Natural killer cell (primary cell): ENCODE data around the gene CEP128. TPM values are rescaled to one million over a fixed set of nuclear protein-coding genes. Genes with fewer than 3 reads are reported as not detected.

ENCODE experiments used
- ATAC-seq, 3 donors: fragments of 150-1000 bp in 2 of 3; fragments of 200-7000 bp in 1 of 3; cut with Tn5 transposase; 1 replicate in 1 of 3; 2 replicates in 2 of 3; pipeline ENCODE4 v1.10.0; 2021; ENCODE audit warnings: mild to moderate bottlenecking in 2 of 3, moderate library complexity in 2 of 3
- DNase-seq, 2 donors: peaks; one replicate each; pipeline versions ENCODE4 v3.0.0 to v3.0.0-alpha.2; 2013 to 2021; ENCODE audit warnings: mixed read lengths in 1 of 2
- H3K27ac ChIP-seq: one replicate; pipeline ENCODE4 v1.5.1; 2013; ENCODE audit warnings: mild to moderate bottlenecking, low read length
- H3K27me3 ChIP-seq: one replicate; pipeline ENCODE4 v1.6.1; 2013; ENCODE audit warnings: low read length; ENCODE audit not compliant: control insufficient read depth, insufficient read depth
- H3K36me3 ChIP-seq: one replicate; pipeline ENCODE4 v1.6.1; 2013; ENCODE audit warnings: low read length; ENCODE audit not compliant: control insufficient read depth, insufficient read depth
- H3K4me1 ChIP-seq: one replicate; pipeline ENCODE4 v1.6.1; 2013; ENCODE audit warnings: low read length; ENCODE audit not compliant: control insufficient read depth, insufficient read depth
- H3K4me3 ChIP-seq: one replicate; pipeline ENCODE4 v1.5.1; 2013; ENCODE audit warnings: low read length
- H3K9me3 ChIP-seq: one replicate; pipeline ENCODE4 v1.6.1; 2013; ENCODE audit warnings: low read length; ENCODE audit not compliant: control insufficient read depth, insufficient read depth
- H3K27ac Mint-ChIP-seq, 2 donors: one replicate each; pipeline ENCODE4 v1.8.0; 2022; ENCODE audit warnings: mild to moderate bottlenecking in 2 of 2, mixed read lengths in 2 of 2, moderate library complexity in 1 of 2
- H3K27me3 Mint-ChIP-seq, 2 donors: one replicate each; pipeline ENCODE4 v1.8.0; 2022; ENCODE audit warnings: low read depth in 2 of 2, mixed read lengths in 2 of 2
- H3K36me3 Mint-ChIP-seq: one replicate; pipeline ENCODE4 v1.8.0; 2022; ENCODE audit warnings: mixed read lengths
- H3K4me1 Mint-ChIP-seq, 2 donors: one replicate each; pipeline ENCODE4 v1.8.0; 2022; ENCODE audit warnings: mixed read lengths in 2 of 2
- H3K4me3 Mint-ChIP-seq: one replicate; pipeline ENCODE4 v1.8.0; 2022; ENCODE audit warnings: mild to moderate bottlenecking, moderate library complexity, mixed read lengths
- H3K9me3 Mint-ChIP-seq, 2 donors: one replicate each; pipeline ENCODE4 v1.8.0; 2022; ENCODE audit warnings: mixed read lengths in 2 of 2
- CTCF ChIP-seq: fragments of 200-600 bp; IDR thresholded peaks from one replicate; pipeline ENCODE4 v1.8.0; 2022; ENCODE audit warnings: antibody characterized with exemption
- WGBS: methylation state at CpG from one replicate; pipeline ENCODE4 v1.1.7; 2013; ENCODE audit warnings: missing lambda C conversion rate; ENCODE audit not compliant: insufficient coverage; 5-methylcytosine and 5-hydroxymethylcytosine counted together
- intact Hi-C: fragments of 100-400 bp; cut with micrococcal nuclease; formaldehyde crosslinking; loops from one replicate; pipeline ENCODE4 v1.14.2; 2022
- total RNA-seq, 4 donors: library from RNA; stranded (reverse); fragments of 120-200 nt in 1 of 4; gene quantifications; one replicate each; pipeline versions ENCODE4 v1.2.3 to v1.2.4, GENCODE V29; 2013 to 2022

The CEP128 gene
- total RNA-seq, 3 donors from 2014 or later (not counting 1 experiment from before 2014, with no cell fraction given) = 14.4 to 16.7 (median 15.6) TPM

DNA sequence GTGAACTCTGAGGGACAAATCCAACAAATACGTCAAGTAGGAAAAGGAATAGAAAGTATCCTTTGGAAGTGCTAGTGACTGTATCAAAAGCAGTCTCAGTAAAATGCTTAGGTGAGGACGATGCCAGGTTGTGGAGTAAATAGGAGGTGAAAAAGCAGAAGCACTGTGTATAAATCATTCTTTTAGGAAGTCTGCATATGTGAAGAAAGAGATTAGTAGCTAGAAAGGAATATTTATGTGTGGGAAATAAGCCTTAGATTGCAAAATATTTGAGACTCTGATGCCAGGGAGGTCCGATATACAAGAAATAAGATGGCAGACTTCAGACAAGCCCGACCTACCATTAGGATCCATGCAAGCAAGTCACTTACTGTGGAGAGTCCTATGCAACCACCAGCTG is 7.9 kb downstream of the CEP128 start:
- no peaks in the 10 kb centered on the region for H3K9me3 Mint-ChIP-seq
- 44% methylated on average over 4 of the region's 4 CpGs for WGBS
- peaks cover 22% of the 10 kb centered on the region for H3K4me1 ChIP-seq
- H3K27me3 ChIP-seq = no peaks in the 10 kb centered on the region
- no peak overlapping the region for H3K4me3 Mint-ChIP-seq
- H3K36me3 ChIP-seq = no peaks in the 10 kb centered on the region
- ATAC-seq (no peak), DNase-seq (no peak)
- peak overlapping the region in 1 of 2 donors; percentile 0 for H3K27ac Mint-ChIP-seq
- no peaks in the 10 kb centered on the region for H3K9me3 ChIP-seq
- H3K4me1 Mint-ChIP-seq = peaks cover 22 to 28% of the 10 kb centered on the region in 2 donors
- TF ChIP-seq CTCF = no peak
- intact Hi-C loops = no loop called here
- H3K27me3 Mint-ChIP-seq = no peaks in the 10 kb centered on the region
- H3K27ac ChIP-seq = no peak overlapping the region
- no peak overlapping the region for H3K4me3 ChIP-seq
- H3K36me3 Mint-ChIP-seq = no peaks in the 10 kb centered on the region

DNA sequence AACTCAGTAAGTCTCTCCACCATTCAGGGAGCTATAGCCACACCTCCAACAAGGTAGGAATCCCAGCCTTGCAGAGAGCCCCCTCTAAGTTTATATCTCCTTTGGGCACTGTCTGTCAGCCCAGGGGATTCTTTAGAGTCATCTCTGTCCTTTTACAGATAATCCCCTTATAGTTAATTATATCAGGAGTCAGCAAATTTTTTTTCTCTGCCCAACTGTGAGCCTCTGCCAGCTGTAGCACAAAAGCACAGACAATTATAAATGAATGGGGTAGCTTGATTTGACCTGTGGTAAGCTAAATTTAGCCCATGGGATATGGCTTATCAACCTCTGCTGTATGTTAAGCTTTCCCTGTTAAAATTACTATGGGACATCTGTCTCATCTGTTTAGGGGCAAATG is 8.3 kb downstream of the CEP128 start:
- intact Hi-C loops = no loop called here
- Histone ChIP-seq H3K27ac (no peak overlapping the region), H3K27me3 (no peaks in the 10 kb centered on the region), H3K9me3 (no peaks in the 10 kb centered on the region), H3K4me1 (peaks cover 22% of the 10 kb centered on the region), H3K4me3 (no peak overlapping the region), H3K36me3 (no peaks in the 10 kb centered on the region)
- no peak for TF ChIP-seq CTCF
- DNase-seq = no peak
- Mint-ChIP-seq H3K4me1 (peaks cover 22 to 28% of the 10 kb centered on the region in 2 donors), H3K27ac (peak overlapping the region in 1 of 2 donors; percentile 0), H3K4me3 (no peak overlapping the region), H3K9me3 (no peaks in the 10 kb centered on the region), H3K36me3 (no peaks in the 10 kb centered on the region), H3K27me3 (no peaks in the 10 kb centered on the region)
- ATAC-seq = no peak

DNA sequence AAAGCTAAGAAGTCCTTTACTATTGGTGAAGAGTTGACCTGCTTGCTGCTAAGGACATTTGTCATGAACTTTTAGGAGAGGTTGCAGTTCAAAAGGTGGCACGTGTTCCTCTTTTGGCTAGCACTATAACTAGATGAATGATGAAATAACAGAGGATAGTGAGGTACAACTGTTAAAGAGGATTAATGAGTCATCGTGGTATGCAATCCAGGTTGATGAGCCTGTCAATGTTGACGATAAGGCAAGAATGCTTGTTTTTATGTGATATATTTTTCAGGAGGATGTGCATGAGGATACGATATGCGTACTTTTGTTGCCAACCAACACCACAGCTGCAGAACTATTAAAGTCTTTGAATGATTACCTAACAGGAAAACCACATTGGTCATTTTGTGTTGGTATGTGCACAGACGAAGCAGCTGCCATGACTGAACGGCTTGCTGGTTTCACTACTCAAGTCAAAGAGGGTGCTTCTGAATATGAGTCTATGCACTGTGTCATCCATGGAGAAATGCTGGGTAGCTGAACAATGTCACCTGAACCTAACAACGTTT is 10.6 kb downstream of the CEP128 start:
- Mint-ChIP-seq H3K27ac (peak overlapping the region; percentile 72 to 89), H3K9me3 (no peaks in the 10 kb centered on the region), H3K27me3 (no peaks in the 10 kb centered on the region), H3K36me3 (no peaks in the 10 kb centered on the region), H3K4me3 (peak overlapping the region; percentile 59), H3K4me1 (peaks cover 22 to 36% of the 10 kb centered on the region in 2 donors)
- peak in 1 of 2 donors; percentile 81 for DNase-seq
- Histone ChIP-seq H3K36me3 (no peaks in the 10 kb centered on the region), H3K4me3 (no peak overlapping the region), H3K27ac (peak overlapping the region; percentile 59), H3K9me3 (no peaks in the 10 kb centered on the region), H3K27me3 (no peaks in the 10 kb centered on the region), H3K4me1 (peaks cover 22% of the 10 kb centered on the region)
- under 1% methylated on average over 8 of the region's 8 CpGs for WGBS
- ATAC-seq = peak; percentile 87 to 90 (median 88)
- TF ChIP-seq CTCF = no peak
- intact Hi-C loops = loop anchor here (1.0 kb wide), 1 partner anchor 289 kb away; the partner anchor contains the start of gene GTF2A1

DNA sequence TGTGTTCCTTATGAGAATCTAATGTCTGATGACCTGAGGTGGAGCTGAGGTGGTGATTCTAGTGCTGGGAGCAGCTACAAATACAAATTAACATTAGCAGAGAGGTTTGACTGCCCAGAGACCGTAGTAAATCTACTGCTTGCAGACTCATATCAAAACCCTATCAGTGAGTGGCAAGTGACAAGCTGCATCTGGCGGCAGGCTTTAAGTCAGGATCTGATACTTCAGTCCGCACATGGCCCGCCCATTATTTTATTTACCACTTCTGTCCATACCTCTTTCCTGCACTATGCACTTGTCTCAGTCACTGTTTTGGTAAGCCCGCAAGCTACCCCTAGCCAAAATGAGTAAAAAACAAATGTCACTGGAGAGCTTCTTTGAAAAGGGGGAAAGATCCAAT is 11.4 kb downstream of the CEP128 start:
- ATAC-seq = no peak
- 87% methylated on average over 5 of the region's 5 CpGs for WGBS
- TF ChIP-seq CTCF = no peak
- peak in 1 of 2 donors; percentile 11 for DNase-seq
- Histone ChIP-seq H3K27me3 (no peaks in the 10 kb centered on the region), H3K9me3 (no peaks in the 10 kb centered on the region), H3K36me3 (no peaks in the 10 kb centered on the region), H3K27ac (no peak overlapping the region), H3K4me3 (no peak overlapping the region), H3K4me1 (peaks cover 22% of the 10 kb centered on the region)
- H3K36me3 Mint-ChIP-seq = no peaks in the 10 kb centered on the region
- peak overlapping the region; percentile 47 for H3K4me3 Mint-ChIP-seq
- H3K4me1 Mint-ChIP-seq = peaks cover 22 to 42% of the 10 kb centered on the region in 2 donors
- no peaks in the 10 kb centered on the region for H3K27me3 Mint-ChIP-seq
- intact Hi-C loops = no loop called here
- peak overlapping the region; percentile 72 to 89 for H3K27ac Mint-ChIP-seq
- H3K9me3 Mint-ChIP-seq = no peaks in the 10 kb centered on the region
